GM23338 (cell line): Measurements from ENCODE around the gene WDR27. TPM values are rescaled to one million over a fixed set of nuclear protein-coding genes. Genes with fewer than 3 reads are reported as not detected.

Experiments
- ATAC-seq: fragments of 200-7000 bp; cut with Tn5 transposase; 3 replicates; pipeline ENCODE4 v1.9.1; 2020
- DNase-seq: peaks from one replicate; pipeline ENCODE4 v3.0.0-alpha.2; 2015; ENCODE audit warnings: low spot score
- H2AFZ ChIP-seq: fragments of 200-600 bp; sonication (generic); 2 replicates; pipeline ENCODE4 v1.8.0; 2016; ENCODE audit warnings: antibody characterized with exemption, mild to moderate bottlenecking, moderate library complexity
- H3F3A ChIP-seq: fragments of 200-600 bp; sonication (generic); replicated peaks from 2 replicates; pipeline ENCODE4 v1.8.0; 2017; ENCODE audit warnings: antibody characterized with exemption, mixed run types, low read depth
- H3K27ac ChIP-seq: fragments of 200-600 bp; sonication (generic); 2 replicates; pipeline ENCODE4 v1.6.1; 2016; ENCODE audit warnings: low read depth
- H3K27me3 ChIP-seq: fragments of 200-600 bp; sonication (generic); 2 replicates; pipeline ENCODE4 v1.8.0; 2016; ENCODE audit warnings: mild to moderate bottlenecking, mixed run types, moderate library complexity; ENCODE audit not compliant: insufficient read depth
- H3K36me3 ChIP-seq: fragments of 200-600 bp; sonication (generic); 2 replicates; pipeline ENCODE4 v1.8.0; 2016; ENCODE audit warnings: mild to moderate bottlenecking; ENCODE audit not compliant: insufficient read depth
- H3K4me1 ChIP-seq: fragments of 200-600 bp; sonication (generic); 2 replicates; pipeline ENCODE4 v1.8.0; 2016; ENCODE audit warnings: mild to moderate bottlenecking, moderate library complexity; ENCODE audit not compliant: insufficient read depth
- H3K4me2 ChIP-seq: fragments of 200-600 bp; sonication (generic); 2 replicates; pipeline ENCODE4 v1.7.1; 2017; ENCODE audit warnings: mixed run types
- H3K4me3 ChIP-seq: fragments of 200-600 bp; sonication (generic); 2 replicates; pipeline ENCODE4 v1.6.1; 2016; ENCODE audit warnings: mixed run types
- H3K79me2 ChIP-seq: fragments of 200-600 bp; sonication (generic); replicated peaks from 2 replicates; pipeline ENCODE4 v1.8.0; 2017; ENCODE audit warnings: mild to moderate bottlenecking; ENCODE audit not compliant: insufficient read depth
- H3K9me2 ChIP-seq: fragments of 200-600 bp; sonication (generic); 2 replicates; pipeline ENCODE4 v1.8.0; 2017; ENCODE audit not compliant: insufficient read depth
- H4K20me1 ChIP-seq: fragments of 200-600 bp; sonication (generic); replicated peaks from 2 replicates; pipeline ENCODE4 v1.8.0; 2017; ENCODE audit warnings: mild to moderate bottlenecking; ENCODE audit not compliant: insufficient read depth
- H3K27ac Mint-ChIP-seq: 2 replicates; pipeline ENCODE4 v1.8.0; 2020; ENCODE audit warnings: inconsistent platforms, mild to moderate bottlenecking, moderate library complexity, mixed read lengths
- H3K27me3 Mint-ChIP-seq: 3 replicates; pipeline ENCODE4 v1.8.0; 2022; ENCODE audit warnings: low read depth, mild to moderate bottlenecking, moderate library complexity, mixed read lengths, inconsistent platforms; ENCODE audit not compliant: insufficient read depth, poor library complexity
- H3K36me3 Mint-ChIP-seq: 3 replicates; pipeline ENCODE4 v1.8.0; 2021; ENCODE audit warnings: low read depth, mild to moderate bottlenecking, inconsistent platforms, moderate library complexity, mixed read lengths
- H3K4me1 Mint-ChIP-seq: 3 replicates; pipeline ENCODE4 v1.8.0; 2020; ENCODE audit warnings: mild to moderate bottlenecking, inconsistent platforms, mixed read lengths
- H3K4me3 Mint-ChIP-seq: 3 replicates; pipeline ENCODE4 v1.8.0; 2021; ENCODE audit warnings: moderate library complexity, mild to moderate bottlenecking, inconsistent platforms, mixed read lengths
- H3K9me3 Mint-ChIP-seq: 3 replicates; pipeline ENCODE4 v1.8.0; 2020; ENCODE audit warnings: moderate library complexity, mild to moderate bottlenecking, inconsistent platforms, mixed read lengths
- CREB1 ChIP-seq: fragments of 250-450 bp; sonication (Bioruptor Pico); IDR thresholded peaks from 2 replicates; pipeline ENCODE4 v1.5.0; 2020; ENCODE audit warnings: low read depth, mild to moderate bottlenecking, moderate library complexity
- EZH2 ChIP-seq: fragments of 200-600 bp; sonication (generic); IDR thresholded peaks from one replicate; pipeline ENCODE4 v1.8.0; 2017; ENCODE audit warnings: antibody characterized with exemption, mild to moderate bottlenecking, low read depth; ENCODE audit not compliant: unreplicated experiment
- EZH2phosphoT487 ChIP-seq: fragments of 200-600 bp; sonication (generic); IDR thresholded peaks from one replicate; pipeline ENCODE4 v1.8.1; 2018; ENCODE audit warnings: antibody characterized with exemption; ENCODE audit not compliant: unreplicated experiment
- NANOG ChIP-seq: IDR thresholded peaks from 2 replicates; pipeline ENCODE4 v1.6.1; 2016; ENCODE audit warnings: antibody characterized with exemption, borderline replicate concordance
- POLR2AphosphoS5 ChIP-seq: IDR thresholded peaks from 2 replicates; pipeline ENCODE4 v1.6.1; 2016; ENCODE audit warnings: antibody characterized with exemption, low read depth
- STAT1 ChIP-seq: IDR thresholded peaks from one replicate; pipeline ENCODE4 v1.6.1; 2016; ENCODE audit warnings: antibody characterized with exemption; ENCODE audit not compliant: unreplicated experiment
- ZNF114 ChIP-seq: fragments of 250-450 bp; sonication (Bioruptor Pico); IDR thresholded peaks from 2 replicates; pipeline ENCODE4 v1.5.0; 2020; ENCODE audit warnings: mild to moderate bottlenecking, moderate library complexity
- ZNF462 ChIP-seq: fragments of 250-450 bp; sonication (Bioruptor Pico); IDR thresholded peaks from 2 replicates; pipeline ENCODE4 v1.5.0; 2020; ENCODE audit warnings: mild to moderate bottlenecking, moderate library complexity
- polyA plus RNA-seq: library from polyadenylated mRNA; unstranded; fragments of >200 nt; fragmentation: Nextera tagmentation; extraction: Ambion mirVana; gene quantifications from 2 replicates; pipeline ENCODE4 v1.2.1, GENCODE V29; 2016
- total RNA-seq: library from RNA; depleted of rRNA; stranded (reverse); fragments of >200 nt; shearing (Covaris generic); gene quantifications from 2 replicates; pipeline ENCODE4 v1.2.3, GENCODE V29; 2014
- TF ChIP-seq, protein P1 (sequence below): IDR thresholded peaks from one replicate; pipeline ENCODE4 v1.6.1; 2018; ENCODE audit warnings: antibody characterized with exemption; ENCODE audit not compliant: unreplicated experiment

WDR27 gene
- total and polyA plus RNA-seq, 2 experiments from 2014 or later = 55.3 to 80.4 TPM

DNA sequence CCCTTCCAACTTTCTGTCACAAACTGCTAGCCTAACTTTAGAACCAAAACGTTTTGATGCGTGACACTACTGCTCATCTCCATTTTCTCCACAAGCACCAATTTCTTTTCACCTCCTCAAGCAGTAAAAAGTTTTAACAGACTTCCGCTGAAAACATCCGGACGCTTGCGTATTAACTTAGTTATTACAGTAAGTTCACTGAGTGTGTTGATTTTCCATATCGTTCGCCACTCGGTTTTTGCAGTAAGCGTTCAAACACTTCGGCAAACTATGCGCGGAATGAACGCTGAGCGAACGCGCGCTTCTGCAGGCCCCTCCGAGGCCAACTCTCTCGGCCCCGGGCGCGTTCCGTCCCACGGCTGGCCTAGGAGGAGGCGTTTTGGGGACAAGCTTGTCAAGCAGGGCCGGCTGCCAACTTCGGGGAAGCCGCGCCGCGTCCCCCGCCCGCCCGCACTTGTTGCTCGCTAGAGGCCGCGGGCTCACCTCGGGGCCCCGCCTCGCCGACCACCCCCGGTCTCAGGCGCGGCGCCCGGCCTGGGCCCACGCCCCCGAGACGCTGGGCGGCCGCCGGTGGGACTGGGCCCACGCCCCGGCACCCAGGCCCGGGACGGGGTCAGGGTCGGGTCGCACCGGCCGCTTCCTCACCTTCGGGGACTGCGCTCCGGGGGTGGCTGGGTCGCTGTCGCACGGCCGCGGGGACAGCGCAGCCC is 21.5 kb upstream of the WDR27 start (continued):
- TF ChIP-seq ZNF462 (no peak), EZH2phosphoT487 (no peak)

- Histone ChIP-seq H3K4me2 (peak overlapping the region; percentile 94), H3K79me2 (peaks cover 58% of the 10 kb centered on the region), H3K9me2 (no peaks in the 10 kb centered on the region), H3F3A (no peaks in the 10 kb centered on the region; the same call in 1 of the 2 replicates), H3K27me3 (peaks cover 11% of the 10 kb centered on the region), H3K36me3 (peaks cover 3% of the 10 kb centered on the region; the same call in 1 of the 2 replicates), H2AFZ (peak overlapping the region; percentile 87), H3K27ac (no peak overlapping the region), H3K4me1 (peaks cover 26% of the 10 kb centered on the region), H3K4me3 (peak overlapping the region; percentile 89), H4K20me1 (peaks cover 33% of the 10 kb centered on the region)
- H3K4me3 Mint-ChIP-seq = peak overlapping the region; percentile 87
- H3K4me1 Mint-ChIP-seq = peaks cover 38% of the 10 kb centered on the region
- no peaks in the 10 kb centered on the region for H3K9me3 Mint-ChIP-seq
- H3K36me3 Mint-ChIP-seq = peaks cover 4% of the 10 kb centered on the region
- peaks cover 14% of the 10 kb centered on the region for H3K27me3 Mint-ChIP-seq
- peak; percentile 66 for DNase-seq
- ATAC-seq = peak; percentile 61
- 0 out of 2 replicates have a peak overlapping the region, but pooled peaks have one; percentile 18 for H3K27ac Mint-ChIP-seq
- TF ChIP-seq, protein P1, sequence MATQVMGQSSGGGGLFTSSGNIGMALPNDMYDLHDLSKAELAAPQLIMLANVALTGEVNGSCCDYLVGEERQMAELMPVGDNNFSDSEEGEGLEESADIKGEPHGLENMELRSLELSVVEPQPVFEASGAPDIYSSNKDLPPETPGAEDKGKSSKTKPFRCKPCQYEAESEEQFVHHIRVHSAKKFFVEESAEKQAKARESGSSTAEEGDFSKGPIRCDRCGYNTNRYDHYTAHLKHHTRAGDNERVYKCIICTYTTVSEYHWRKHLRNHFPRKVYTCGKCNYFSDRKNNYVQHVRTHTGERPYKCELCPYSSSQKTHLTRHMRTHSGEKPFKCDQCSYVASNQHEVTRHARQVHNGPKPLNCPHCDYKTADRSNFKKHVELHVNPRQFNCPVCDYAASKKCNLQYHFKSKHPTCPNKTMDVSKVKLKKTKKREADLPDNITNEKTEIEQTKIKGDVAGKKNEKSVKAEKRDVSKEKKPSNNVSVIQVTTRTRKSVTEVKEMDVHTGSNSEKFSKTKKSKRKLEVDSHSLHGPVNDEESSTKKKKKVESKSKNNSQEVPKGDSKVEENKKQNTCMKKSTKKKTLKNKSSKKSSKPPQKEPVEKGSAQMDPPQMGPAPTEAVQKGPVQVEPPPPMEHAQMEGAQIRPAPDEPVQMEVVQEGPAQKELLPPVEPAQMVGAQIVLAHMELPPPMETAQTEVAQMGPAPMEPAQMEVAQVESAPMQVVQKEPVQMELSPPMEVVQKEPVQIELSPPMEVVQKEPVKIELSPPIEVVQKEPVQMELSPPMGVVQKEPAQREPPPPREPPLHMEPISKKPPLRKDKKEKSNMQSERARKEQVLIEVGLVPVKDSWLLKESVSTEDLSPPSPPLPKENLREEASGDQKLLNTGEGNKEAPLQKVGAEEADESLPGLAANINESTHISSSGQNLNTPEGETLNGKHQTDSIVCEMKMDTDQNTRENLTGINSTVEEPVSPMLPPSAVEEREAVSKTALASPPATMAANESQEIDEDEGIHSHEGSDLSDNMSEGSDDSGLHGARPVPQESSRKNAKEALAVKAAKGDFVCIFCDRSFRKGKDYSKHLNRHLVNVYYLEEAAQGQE = no peak
- TF ChIP-seq NANOG (no peak), ZNF114 (CRISPR knock-in tag) (no peak), STAT1 (no peak), EZH2 (no peak), EZH2phosphoT487 (no peak), CREB1 (CRISPR knock-in tag) (no peak), POLR2AphosphoS5 (no peak)
Observed at GRCh38 chr6:169722362-169723199, 20.8 kb upstream of the WDR27 start.
